Prostate gland (tissue), 2 donors: Measurements from ENCODE around the gene DLG2.

Experiments used
- POLR2A ChIP-seq: fragments of 450-650 bp; IDR thresholded peaks from one replicate; pipeline ENCODE4 v1.6.1; 2016; ENCODE audit warnings: antibody characterized with exemption, mild to moderate bottlenecking
- POLR2AphosphoS5 ChIP-seq: sonication (generic); formaldehyde crosslinking; IDR thresholded peaks from one replicate; pipeline ENCODE4 v1.6.1; 2017; ENCODE audit warnings: antibody characterized with exemption
- TF ChIP-seq, protein P1 (sequence below), 4 experiments: fragments of 200-600 bp in 2 of 4; fragments of 450-650 bp in 2 of 4; sonication (generic) in 2 of 4; IDR thresholded peaks; 1 replicate in 3 of 4; 2 replicates in 1 of 4; pipeline ENCODE4 v1.5.1; 2016 to 2019; ENCODE audit warnings: antibody characterized with exemption in 4 of 4, mild to moderate bottlenecking in 2 of 4, moderate library complexity in 2 of 4

DNA sequence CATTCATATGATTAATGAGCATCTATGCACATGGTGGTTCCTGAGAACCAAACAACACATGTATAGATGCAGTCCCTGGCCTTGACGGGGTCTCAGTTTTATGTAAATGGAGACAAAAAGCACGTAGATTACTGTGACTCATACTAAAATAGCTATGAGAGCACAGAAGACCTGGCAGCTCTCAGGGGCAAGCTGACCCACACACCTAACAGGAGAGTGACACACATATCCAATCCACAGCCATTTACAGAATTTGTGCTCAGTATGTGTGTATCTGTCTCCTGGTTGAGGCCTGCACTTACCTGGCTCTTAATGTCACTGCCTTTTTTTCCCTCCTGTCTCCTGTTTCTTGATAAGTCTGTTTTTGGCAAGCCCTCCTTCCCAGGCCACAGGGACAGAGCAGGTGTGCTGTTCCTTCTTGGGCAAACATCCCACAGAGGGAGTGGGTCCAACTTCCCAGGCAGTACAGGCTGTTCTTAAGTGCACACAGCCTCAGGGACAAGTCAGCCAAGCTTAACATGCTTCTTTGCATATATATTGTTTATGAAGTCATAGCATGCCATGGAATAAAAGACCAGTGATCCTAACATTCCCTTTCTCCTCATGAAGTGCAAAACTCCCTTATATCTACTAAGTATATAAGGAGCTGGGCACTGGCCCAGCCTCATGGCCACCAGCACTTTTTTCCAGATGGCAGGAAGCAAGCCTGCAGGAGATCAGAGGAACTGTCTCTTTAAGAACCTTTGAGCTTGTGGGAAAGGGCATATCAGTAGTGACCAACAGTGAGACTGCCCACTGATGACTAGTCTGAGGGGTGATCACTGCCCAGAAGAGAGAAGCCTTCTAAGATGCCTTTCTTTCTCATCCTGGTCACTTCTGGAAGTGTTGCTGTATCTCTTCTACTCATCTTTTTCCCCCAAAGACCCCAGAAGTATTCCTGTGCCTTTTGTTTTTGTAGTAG, 2216.3 kb downstream of the DLG2 start:
- TF ChIP-seq, protein P1, sequence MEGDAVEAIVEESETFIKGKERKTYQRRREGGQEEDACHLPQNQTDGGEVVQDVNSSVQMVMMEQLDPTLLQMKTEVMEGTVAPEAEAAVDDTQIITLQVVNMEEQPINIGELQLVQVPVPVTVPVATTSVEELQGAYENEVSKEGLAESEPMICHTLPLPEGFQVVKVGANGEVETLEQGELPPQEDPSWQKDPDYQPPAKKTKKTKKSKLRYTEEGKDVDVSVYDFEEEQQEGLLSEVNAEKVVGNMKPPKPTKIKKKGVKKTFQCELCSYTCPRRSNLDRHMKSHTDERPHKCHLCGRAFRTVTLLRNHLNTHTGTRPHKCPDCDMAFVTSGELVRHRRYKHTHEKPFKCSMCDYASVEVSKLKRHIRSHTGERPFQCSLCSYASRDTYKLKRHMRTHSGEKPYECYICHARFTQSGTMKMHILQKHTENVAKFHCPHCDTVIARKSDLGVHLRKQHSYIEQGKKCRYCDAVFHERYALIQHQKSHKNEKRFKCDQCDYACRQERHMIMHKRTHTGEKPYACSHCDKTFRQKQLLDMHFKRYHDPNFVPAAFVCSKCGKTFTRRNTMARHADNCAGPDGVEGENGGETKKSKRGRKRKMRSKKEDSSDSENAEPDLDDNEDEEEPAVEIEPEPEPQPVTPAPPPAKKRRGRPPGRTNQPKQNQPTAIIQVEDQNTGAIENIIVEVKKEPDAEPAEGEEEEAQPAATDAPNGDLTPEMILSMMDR (IDR thresholded peaks at IDR 0.05): no peak
- no peak for TF ChIP-seq POLR2A
- peak; percentile 86 for TF ChIP-seq POLR2AphosphoS5
